Measurements from ENCODE around the gene BCAN.

DNA sequence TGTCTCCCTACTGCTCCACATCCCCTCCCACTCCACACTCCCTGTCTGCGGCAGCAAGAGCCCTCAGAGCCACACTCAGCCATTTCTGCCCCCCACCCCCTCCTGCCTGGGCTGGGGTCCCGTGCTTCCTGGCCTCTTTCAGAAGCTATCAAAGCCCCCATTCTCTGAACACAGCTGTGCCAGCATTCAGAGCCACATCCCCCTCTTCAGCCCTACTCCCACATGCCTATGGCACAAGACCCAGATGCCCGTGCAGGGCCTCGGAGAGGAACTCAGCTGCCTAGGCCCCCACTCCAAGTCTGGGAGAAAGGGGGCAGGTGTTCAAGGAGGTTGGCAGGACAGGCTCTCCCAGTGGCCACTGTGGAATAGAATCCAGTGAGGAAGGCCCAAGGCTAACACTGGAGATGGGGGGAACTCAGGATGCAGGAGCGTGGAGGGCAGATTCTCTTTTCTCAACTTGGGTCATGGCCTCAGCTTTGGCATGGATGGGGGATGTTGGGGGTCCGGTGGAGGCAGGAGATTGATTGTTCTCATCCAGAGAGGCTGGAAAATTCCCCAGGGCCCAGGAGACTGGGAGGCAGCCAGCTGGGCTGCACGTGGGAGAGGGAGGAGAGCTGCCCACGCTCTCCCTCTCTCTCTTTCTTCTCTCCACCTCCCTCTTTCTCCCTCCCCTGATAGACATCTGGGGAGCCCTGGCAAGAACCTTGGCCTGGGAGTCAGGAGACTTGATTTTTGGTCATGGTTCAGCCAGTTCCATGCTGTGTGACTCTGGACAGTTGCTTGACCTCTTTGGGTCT, 3.5 kb upstream of the BCAN start:
- TF ChIP-seq, protein P1, sequence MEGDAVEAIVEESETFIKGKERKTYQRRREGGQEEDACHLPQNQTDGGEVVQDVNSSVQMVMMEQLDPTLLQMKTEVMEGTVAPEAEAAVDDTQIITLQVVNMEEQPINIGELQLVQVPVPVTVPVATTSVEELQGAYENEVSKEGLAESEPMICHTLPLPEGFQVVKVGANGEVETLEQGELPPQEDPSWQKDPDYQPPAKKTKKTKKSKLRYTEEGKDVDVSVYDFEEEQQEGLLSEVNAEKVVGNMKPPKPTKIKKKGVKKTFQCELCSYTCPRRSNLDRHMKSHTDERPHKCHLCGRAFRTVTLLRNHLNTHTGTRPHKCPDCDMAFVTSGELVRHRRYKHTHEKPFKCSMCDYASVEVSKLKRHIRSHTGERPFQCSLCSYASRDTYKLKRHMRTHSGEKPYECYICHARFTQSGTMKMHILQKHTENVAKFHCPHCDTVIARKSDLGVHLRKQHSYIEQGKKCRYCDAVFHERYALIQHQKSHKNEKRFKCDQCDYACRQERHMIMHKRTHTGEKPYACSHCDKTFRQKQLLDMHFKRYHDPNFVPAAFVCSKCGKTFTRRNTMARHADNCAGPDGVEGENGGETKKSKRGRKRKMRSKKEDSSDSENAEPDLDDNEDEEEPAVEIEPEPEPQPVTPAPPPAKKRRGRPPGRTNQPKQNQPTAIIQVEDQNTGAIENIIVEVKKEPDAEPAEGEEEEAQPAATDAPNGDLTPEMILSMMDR (conservative IDR thresholded peaks at IDR 0.05; ENCODE audit: low read depth in 2 of 2): no peak
- TF ChIP-seq EZH2 (IDR thresholded peaks at IDR 0.05; ENCODE audit: low read depth, unreplicated experiment) (no peak), EZH2phosphoT487 (IDR thresholded peaks at IDR 0.05; ENCODE audit: unreplicated experiment) (no peak), JUNB (IDR thresholded peaks at IDR 0.05; ENCODE audit: unreplicated experiment) (no peak)

Data from GM23338 (cell line).